ENCODE results near the gene PARVB. TPM values are rescaled to one million over a fixed set of nuclear protein-coding genes. Genes with fewer than 3 reads are reported as not detected.

The PARVB gene
- total RNA-seq, 1 donor from 2014 or later = 12.7 TPM

- no peak overlapping the region for H3K9ac ChIP-seq
- H3K27ac ChIP-seq = no peak overlapping the region
- Mint-ChIP-seq H3K4me1 (peaks cover 37% of the 10 kb centered on the region), H3K36me3 (no peaks in the 10 kb centered on the region), H3K4me3 (no peak overlapping the region), H3K9me3 (no peaks in the 10 kb centered on the region), H3K27ac (no peak overlapping the region), H3K27me3 (ENCODE audit: insufficient read depth, low read depth) (peaks cover 5% of the 10 kb centered on the region)
- no peak overlapping the region for H2AFZ ChIP-seq (replicated peaks)
- DNase-seq (ENCODE audit: low spot score) = no peak
- peaks cover 20% of the 10 kb centered on the region for H3K4me1 ChIP-seq
- H3F3A ChIP-seq (ENCODE audit: low read depth) = peaks cover 21% of the 10 kb centered on the region
- H4K20me1 ChIP-seq (ENCODE audit: low read depth) = no peaks in the 10 kb centered on the region
- no peaks in the 10 kb centered on the region for H3K9me3 ChIP-seq (ENCODE audit: low read depth)
- H3K36me3 ChIP-seq = no peaks in the 10 kb centered on the region
- TF ChIP-seq, protein P1, sequence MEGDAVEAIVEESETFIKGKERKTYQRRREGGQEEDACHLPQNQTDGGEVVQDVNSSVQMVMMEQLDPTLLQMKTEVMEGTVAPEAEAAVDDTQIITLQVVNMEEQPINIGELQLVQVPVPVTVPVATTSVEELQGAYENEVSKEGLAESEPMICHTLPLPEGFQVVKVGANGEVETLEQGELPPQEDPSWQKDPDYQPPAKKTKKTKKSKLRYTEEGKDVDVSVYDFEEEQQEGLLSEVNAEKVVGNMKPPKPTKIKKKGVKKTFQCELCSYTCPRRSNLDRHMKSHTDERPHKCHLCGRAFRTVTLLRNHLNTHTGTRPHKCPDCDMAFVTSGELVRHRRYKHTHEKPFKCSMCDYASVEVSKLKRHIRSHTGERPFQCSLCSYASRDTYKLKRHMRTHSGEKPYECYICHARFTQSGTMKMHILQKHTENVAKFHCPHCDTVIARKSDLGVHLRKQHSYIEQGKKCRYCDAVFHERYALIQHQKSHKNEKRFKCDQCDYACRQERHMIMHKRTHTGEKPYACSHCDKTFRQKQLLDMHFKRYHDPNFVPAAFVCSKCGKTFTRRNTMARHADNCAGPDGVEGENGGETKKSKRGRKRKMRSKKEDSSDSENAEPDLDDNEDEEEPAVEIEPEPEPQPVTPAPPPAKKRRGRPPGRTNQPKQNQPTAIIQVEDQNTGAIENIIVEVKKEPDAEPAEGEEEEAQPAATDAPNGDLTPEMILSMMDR (IDR thresholded peaks at IDR 0.05) = no peak
- TF ChIP-seq EZH2phosphoT487 (IDR thresholded peaks at IDR 0.05) = no peak
- TF ChIP-seq EZH2 (IDR thresholded peaks at IDR 0.05) = no peak
- H3K4me2 ChIP-seq = no peak overlapping the region
- H3K27me3 ChIP-seq = no peaks in the 10 kb centered on the region
- no peaks in the 10 kb centered on the region for H3K79me2 ChIP-seq (ENCODE audit: low read depth)
- no peak overlapping the region for H3K4me3 ChIP-seq
These were observed 147.5 kb downstream of the PARVB start for GRCh38 chr22:44171561-44171960.

DNA sequence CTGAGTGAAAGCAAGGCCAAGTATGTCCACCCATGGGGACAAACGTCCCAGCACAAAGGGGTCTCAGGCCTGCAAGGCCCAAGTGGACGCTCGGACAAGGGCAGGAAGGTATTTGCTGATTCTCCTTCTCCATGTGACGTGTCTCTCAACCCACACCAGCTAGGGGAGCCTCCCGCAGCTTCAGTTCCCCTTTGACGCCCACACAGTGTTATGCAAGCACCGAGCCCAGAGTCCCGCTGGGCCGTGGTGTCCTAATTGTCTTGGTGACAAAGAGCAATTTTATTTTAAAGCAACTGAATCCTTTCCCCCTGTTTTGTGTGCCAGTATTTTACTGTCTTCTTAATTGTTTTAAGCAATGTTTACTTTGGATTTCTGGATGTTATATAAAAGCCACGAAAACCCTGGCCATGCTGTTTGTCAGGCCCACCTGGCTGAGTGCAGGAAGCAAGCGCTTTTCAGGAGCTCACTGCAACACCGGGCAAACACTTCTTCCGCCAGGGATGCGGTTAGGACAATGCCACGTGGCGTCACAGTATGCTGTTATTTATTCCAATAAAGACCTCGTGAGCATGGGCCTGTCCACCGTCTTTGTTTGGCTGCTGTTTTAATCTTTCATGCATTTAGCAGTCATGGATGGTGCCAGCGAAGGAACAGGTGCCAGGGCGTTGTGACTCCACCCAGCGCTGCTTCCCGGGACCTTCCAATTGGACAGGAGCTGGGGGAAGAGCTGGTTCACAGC lies 148.4 kb downstream of the PARVB start:
- no peak overlapping the region for H3K27ac Mint-ChIP-seq
- Histone ChIP-seq H4K20me1 (ENCODE audit: low read depth) (no peaks in the 10 kb centered on the region), H3K79me2 (ENCODE audit: low read depth) (no peaks in the 10 kb centered on the region), H3F3A (ENCODE audit: low read depth) (peaks cover 21% of the 10 kb centered on the region), H3K9ac (no peak overlapping the region), H3K36me3 (no peaks in the 10 kb centered on the region), H3K27me3 (no peaks in the 10 kb centered on the region), H3K9me3 (ENCODE audit: low read depth) (no peaks in the 10 kb centered on the region), H3K4me1 (peaks cover 20% of the 10 kb centered on the region), H3K4me3 (no peak overlapping the region), H3K27ac (no peak overlapping the region), H3K4me2 (peak overlapping the region; percentile 22), H2AFZ (replicated peaks) (no peak overlapping the region)
- no peak for TF ChIP-seq EZH2phosphoT487 (IDR thresholded peaks at IDR 0.05)
- TF ChIP-seq, protein P1 (IDR thresholded peaks at IDR 0.05) = no peak
- no peak for TF ChIP-seq EZH2 (IDR thresholded peaks at IDR 0.05)
- peak overlapping the region; percentile 43 for H3K4me3 Mint-ChIP-seq
- peaks cover 5% of the 10 kb centered on the region for H3K27me3 Mint-ChIP-seq (ENCODE audit: insufficient read depth, low read depth)
- peaks cover 37% of the 10 kb centered on the region for H3K4me1 Mint-ChIP-seq
- H3K9me3 Mint-ChIP-seq = no peaks in the 10 kb centered on the region
- peak; percentile 48 for DNase-seq (ENCODE audit: low spot score)
- H3K36me3 Mint-ChIP-seq = no peaks in the 10 kb centered on the region

DNA sequence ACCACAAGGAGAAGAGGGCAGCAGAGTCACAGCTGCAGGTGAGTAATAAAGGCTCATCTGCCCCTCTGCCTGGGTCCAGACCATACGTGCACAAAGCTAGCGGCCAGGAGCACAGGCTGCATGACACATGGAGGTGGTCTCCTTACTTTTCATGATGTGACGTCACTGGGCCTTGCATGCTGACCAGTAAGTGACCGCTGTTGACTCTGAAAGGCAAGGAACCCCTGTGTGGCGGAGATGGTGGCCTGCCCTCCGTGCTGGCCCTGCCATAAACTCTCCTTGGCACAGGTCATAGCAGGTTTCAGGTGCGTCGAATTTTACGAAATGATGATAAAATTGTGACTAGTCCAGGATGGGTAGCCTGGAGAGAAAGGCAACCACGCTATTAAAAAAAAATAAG lies 149.1 kb downstream of the PARVB start:
- no peak overlapping the region for H3K4me2 ChIP-seq
- DNase-seq (ENCODE audit: low spot score) = no peak
- no peak overlapping the region for H3K27ac Mint-ChIP-seq
- H3K4me1 Mint-ChIP-seq = peaks cover 37% of the 10 kb centered on the region
- H3K27ac ChIP-seq = no peak overlapping the region
- H3K4me1 ChIP-seq = peaks cover 20% of the 10 kb centered on the region
- no peak overlapping the region for H3K9ac ChIP-seq
- peaks cover 5% of the 10 kb centered on the region for H3K27me3 Mint-ChIP-seq (ENCODE audit: insufficient read depth, low read depth)
- H4K20me1 ChIP-seq (ENCODE audit: low read depth) = no peaks in the 10 kb centered on the region
- no peaks in the 10 kb centered on the region for H3K36me3 Mint-ChIP-seq
- TF ChIP-seq, protein P1 (IDR thresholded peaks at IDR 0.05) = no peak
- TF ChIP-seq EZH2phosphoT487 (IDR thresholded peaks at IDR 0.05) (no peak), EZH2 (IDR thresholded peaks at IDR 0.05) (no peak)
- H3K27me3 ChIP-seq = no peaks in the 10 kb centered on the region
- no peaks in the 10 kb centered on the region for H3K9me3 Mint-ChIP-seq
- H3K4me3 ChIP-seq = no peak overlapping the region
- H3K36me3 ChIP-seq = no peaks in the 10 kb centered on the region
- H3K79me2 ChIP-seq (ENCODE audit: low read depth) = no peaks in the 10 kb centered on the region
- no peaks in the 10 kb centered on the region for H3K9me3 ChIP-seq (ENCODE audit: low read depth)
- no peak overlapping the region for H3K4me3 Mint-ChIP-seq
- no peak overlapping the region for H2AFZ ChIP-seq (replicated peaks)
- peaks cover 21% of the 10 kb centered on the region for H3F3A ChIP-seq (ENCODE audit: low read depth)

All from neural progenitor cell (in vitro differentiated cells).